Measurements from ENCODE around the gene TMEM121. TPM values are rescaled to one million over a fixed set of nuclear protein-coding genes. Genes with fewer than 3 reads are reported as not detected.
A peak's percentile ranks its signal among the peaks of the same experiment; 100 is the strongest.
"Not testable (repeated sequence)": the region's sequence is repeated elsewhere in the genome, so short reads cannot be mapped to it uniquely, and the experiment has no call there.

TMEM121 gene
- total RNA-seq, 5 donors from 2014 or later (not counting 1 experiment from before 2014, with no cell fraction given) = 1.8 to 6.7 (median 4.0) TPM

- DNase-seq (no peak), ATAC-seq (replicated peaks in 1 of 4) (no peak)
- peaks cover 0 to 4% (median 0%) of the 10 kb centered on the region in 3 donors for H3K4me1 Mint-ChIP-seq
- POLR2A ChIA-PET = no interaction called here
- no peak overlapping the region for H3K27ac Mint-ChIP-seq
- no peaks in the 10 kb centered on the region for H3K36me3 ChIP-seq (ENCODE audit: control insufficient read depth in 2 of 2, extremely low read depth in 1 of 2, insufficient read depth in 1 of 2, low read length in 1 of 2)
- H3K4me1 ChIP-seq (ENCODE audit: control insufficient read depth in 1 of 2, extremely low read depth in 1 of 2, insufficient read depth in 2 of 2, low read length in 2 of 2) = no peaks in the 10 kb centered on the region
- H3K27me3 ChIP-seq (replicated peaks in 1 of 2; ENCODE audit: control insufficient read depth in 2 of 2, extremely low read depth in 1 of 2, insufficient read depth in 2 of 2, low read length in 1 of 2) = peaks cover 0 to 2% of the 10 kb centered on the region in 2 experiments
- no peaks in the 10 kb centered on the region for H3K27me3 Mint-ChIP-seq
- no peaks in the 10 kb centered on the region for H3K9me3 ChIP-seq
- H3K4me3 Mint-ChIP-seq = no peak overlapping the region
- H3K36me3 Mint-ChIP-seq = no peaks in the 10 kb centered on the region
- H3K27ac ChIP-seq (ENCODE audit: low read length) = no peak overlapping the region
- no peak overlapping the region for H3K4me3 ChIP-seq (ENCODE audit: control insufficient read depth in 1 of 2, extremely low read depth in 1 of 2, low read length in 1 of 2)
- WGBS (ENCODE audit: insufficient coverage) = 100% methylated on average over 1 of the region's 1 CpG
- no peaks in the 10 kb centered on the region for H3K9me3 Mint-ChIP-seq
- CTCF ChIA-PET = no interaction called here
Observed at GRCh38 chr14:105570482-105570881, 44.1 kb downstream of the TMEM121 start.

DNA sequence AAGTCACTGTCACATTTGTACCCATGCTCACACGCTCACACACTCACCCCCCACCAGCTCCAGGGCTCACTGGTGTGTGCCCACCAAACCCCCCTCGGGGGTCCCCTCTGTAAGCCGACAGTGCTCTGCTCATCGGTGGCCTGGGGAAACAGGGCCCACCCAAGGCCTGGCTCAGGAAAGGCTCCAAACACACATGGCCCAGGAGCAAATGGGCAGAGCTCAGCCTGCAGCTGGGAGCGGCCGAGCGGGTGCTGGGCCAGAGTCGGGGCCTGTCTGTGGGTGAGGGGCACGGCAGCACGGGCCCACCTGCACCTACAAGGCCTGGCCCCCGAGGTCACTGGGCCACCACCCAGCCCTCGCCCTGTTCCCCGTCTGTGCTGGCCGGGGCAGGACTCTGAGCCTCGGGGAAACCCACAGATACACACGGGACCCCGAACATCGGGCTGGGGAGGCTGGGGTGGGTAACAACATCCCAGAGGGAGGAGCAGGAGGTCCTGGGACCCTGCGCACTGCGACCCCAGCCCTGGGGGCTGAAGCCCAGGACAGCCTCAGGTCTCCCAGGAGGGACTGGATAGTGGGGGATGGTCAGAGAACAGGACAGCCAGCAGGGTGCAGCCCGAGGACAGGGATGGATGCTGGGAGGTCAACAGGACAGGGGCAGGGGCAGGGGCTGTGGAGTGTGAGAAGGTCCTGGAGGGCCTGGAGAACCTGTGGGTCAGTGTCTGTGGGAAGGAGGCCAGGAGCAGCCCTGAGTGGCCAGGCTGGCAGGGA, 45.0 kb downstream of the TMEM121 start:
- H3K27me3 Mint-ChIP-seq; H3K4me1 ChIP-seq (ENCODE audit: control insufficient read depth in 1 of 2, extremely low read depth in 1 of 2, insufficient read depth in 2 of 2, low read length in 2 of 2); CTCF ChIA-PET; H3K9me3 Mint-ChIP-seq; H3K9me3 ChIP-seq; H3K4me3 Mint-ChIP-seq; H3K27me3 ChIP-seq (replicated peaks in 1 of 2; ENCODE audit: control insufficient read depth in 2 of 2, extremely low read depth in 1 of 2, insufficient read depth in 2 of 2, low read length in 1 of 2); H3K36me3 Mint-ChIP-seq; POLR2A ChIA-PET; H3K4me3 ChIP-seq (ENCODE audit: control insufficient read depth in 1 of 2, extremely low read depth in 1 of 2, low read length in 1 of 2); H3K36me3 ChIP-seq (ENCODE audit: control insufficient read depth in 2 of 2, extremely low read depth in 1 of 2, insufficient read depth in 1 of 2, low read length in 1 of 2); ATAC-seq (replicated peaks in 1 of 4); H3K4me1 Mint-ChIP-seq; H3K27ac Mint-ChIP-seq; H3K27ac ChIP-seq (ENCODE audit: low read length); DNase-seq: not testable (repeated sequence)
- WGBS (ENCODE audit: insufficient coverage) = 77% methylated on average over 14 of the region's 21 CpGs

DNA sequence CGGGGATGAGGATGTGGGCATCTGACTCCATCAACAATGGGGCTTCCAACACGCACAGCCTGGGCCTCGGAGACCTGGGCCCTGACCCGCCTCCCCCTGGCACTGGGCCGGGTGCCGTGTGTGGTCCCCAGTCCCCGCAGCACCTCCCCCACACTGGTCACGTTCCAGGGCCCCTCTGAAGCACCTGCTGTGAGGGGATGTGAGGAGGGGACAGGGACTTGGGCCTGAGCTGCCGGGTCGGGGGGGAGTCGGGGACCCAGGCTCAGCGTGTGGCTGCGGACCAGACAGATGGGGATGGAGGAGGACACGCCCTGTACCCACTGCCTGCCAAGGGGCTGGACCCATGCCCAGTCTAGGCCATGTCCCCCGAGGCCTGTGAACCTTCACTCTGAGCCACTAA, 45.7 kb downstream of the TMEM121 start:
- H3K36me3 ChIP-seq (ENCODE audit: control insufficient read depth in 2 of 2, extremely low read depth in 1 of 2, insufficient read depth in 1 of 2, low read length in 1 of 2); H3K27me3 Mint-ChIP-seq; H3K4me3 Mint-ChIP-seq; H3K9me3 Mint-ChIP-seq; H3K27ac Mint-ChIP-seq; H3K9me3 ChIP-seq; H3K4me1 ChIP-seq (ENCODE audit: control insufficient read depth in 1 of 2, extremely low read depth in 1 of 2, insufficient read depth in 2 of 2, low read length in 2 of 2); DNase-seq; H3K4me3 ChIP-seq (ENCODE audit: control insufficient read depth in 1 of 2, extremely low read depth in 1 of 2, low read length in 1 of 2); H3K27me3 ChIP-seq (replicated peaks in 1 of 2; ENCODE audit: control insufficient read depth in 2 of 2, extremely low read depth in 1 of 2, insufficient read depth in 2 of 2, low read length in 1 of 2); H3K36me3 Mint-ChIP-seq; H3K27ac ChIP-seq (ENCODE audit: low read length); CTCF ChIA-PET; POLR2A ChIA-PET: not testable (repeated sequence)
- peaks cover 0 to 14% (median 10%) of the 10 kb centered on the region in 3 donors for H3K4me1 Mint-ChIP-seq
- no CpG with 5 or more reads among the region's 15 CpGs for WGBS (ENCODE audit: insufficient coverage)
- ATAC-seq (replicated peaks in 1 of 4) = peak in 1 of 4 experiments; percentile 11

DNA sequence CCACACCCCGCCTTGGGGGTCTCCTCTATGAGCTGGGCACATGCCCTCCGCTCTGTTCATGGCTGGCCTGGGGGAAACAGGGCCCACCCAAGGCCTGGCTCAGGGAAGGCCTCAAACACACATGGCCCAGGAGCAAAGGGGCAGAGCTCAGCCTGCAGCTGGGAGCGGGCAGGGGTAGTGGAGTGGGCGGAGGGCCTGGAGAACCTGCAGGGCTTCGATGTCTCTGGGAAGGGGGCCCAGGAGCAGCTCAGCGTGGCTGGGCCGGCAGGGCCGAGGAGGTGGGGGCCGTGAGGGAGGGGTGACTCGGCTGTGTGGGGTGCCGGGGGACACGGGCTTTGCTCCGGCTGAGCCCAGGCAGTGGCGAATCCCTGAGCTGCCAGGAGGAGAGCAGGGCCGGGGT, 47.5 kb downstream of the TMEM121 start:
- H3K36me3 Mint-ChIP-seq, POLR2A ChIA-PET, CTCF ChIA-PET: not testable (repeated sequence)

DNA sequence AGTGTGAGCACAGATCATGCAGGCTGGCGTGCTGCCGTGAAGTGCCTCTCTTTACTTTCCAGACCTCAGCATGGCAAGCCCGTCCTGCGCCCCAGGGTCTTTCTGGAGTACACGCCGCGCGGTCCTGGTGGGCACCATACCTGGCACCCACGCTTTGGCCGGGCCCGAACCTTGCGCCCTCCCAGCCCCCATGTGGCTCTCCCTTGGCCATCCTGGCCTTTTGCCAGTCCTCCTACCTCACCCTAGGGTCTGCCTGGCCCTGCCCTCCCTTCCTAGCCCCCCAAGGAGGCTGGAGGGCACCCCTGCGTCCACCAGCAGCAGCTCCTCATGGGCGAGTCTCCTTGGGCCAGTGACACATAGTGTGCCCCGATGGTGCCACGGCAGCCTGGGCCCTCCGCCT, 48.0 kb downstream of the TMEM121 start:
- H3K4me3 Mint-ChIP-seq; H3K9me3 ChIP-seq; H3K27me3 Mint-ChIP-seq; H3K4me3 ChIP-seq (ENCODE audit: control insufficient read depth in 1 of 2, extremely low read depth in 1 of 2, low read length in 1 of 2); H3K27me3 ChIP-seq (replicated peaks in 1 of 2; ENCODE audit: control insufficient read depth in 2 of 2, extremely low read depth in 1 of 2, insufficient read depth in 2 of 2, low read length in 1 of 2); ATAC-seq (replicated peaks in 1 of 4); POLR2A ChIA-PET; H3K27ac Mint-ChIP-seq; H3K9me3 Mint-ChIP-seq; H3K36me3 Mint-ChIP-seq; H3K27ac ChIP-seq (ENCODE audit: low read length); CTCF ChIA-PET; H3K36me3 ChIP-seq (ENCODE audit: control insufficient read depth in 2 of 2, extremely low read depth in 1 of 2, insufficient read depth in 1 of 2, low read length in 1 of 2); DNase-seq; H3K4me1 ChIP-seq (ENCODE audit: control insufficient read depth in 1 of 2, extremely low read depth in 1 of 2, insufficient read depth in 2 of 2, low read length in 2 of 2): not testable (repeated sequence)
- WGBS (ENCODE audit: insufficient coverage) = no CpG with 5 or more reads among the region's 17 CpGs
- peaks cover 0 to 20% (median 17%) of the 10 kb centered on the region in 3 donors for H3K4me1 Mint-ChIP-seq

More for the DNA sequence above, 47.5 kb downstream of the TMEM121 start:
- DNase-seq; H3K4me3 Mint-ChIP-seq; H3K9me3 ChIP-seq; H3K27me3 Mint-ChIP-seq; H3K9me3 Mint-ChIP-seq; H3K4me1 ChIP-seq (ENCODE audit: control insufficient read depth in 1 of 2, extremely low read depth in 1 of 2, insufficient read depth in 2 of 2, low read length in 2 of 2); H3K27ac Mint-ChIP-seq; H3K27ac ChIP-seq (ENCODE audit: low read length); H3K4me3 ChIP-seq (ENCODE audit: control insufficient read depth in 1 of 2, extremely low read depth in 1 of 2, low read length in 1 of 2); H3K36me3 ChIP-seq (ENCODE audit: control insufficient read depth in 2 of 2, extremely low read depth in 1 of 2, insufficient read depth in 1 of 2, low read length in 1 of 2); H3K27me3 ChIP-seq (replicated peaks in 1 of 2; ENCODE audit: control insufficient read depth in 2 of 2, extremely low read depth in 1 of 2, insufficient read depth in 2 of 2, low read length in 1 of 2); ATAC-seq (replicated peaks in 1 of 4): not testable (repeated sequence)
- no CpG with 5 or more reads among the region's 15 CpGs for WGBS (ENCODE audit: insufficient coverage)
- H3K4me1 Mint-ChIP-seq = peaks cover 0 to 20% (median 19%) of the 10 kb centered on the region in 3 donors

- H3K4me1 ChIP-seq (ENCODE audit: control insufficient read depth in 1 of 2, extremely low read depth in 1 of 2, insufficient read depth in 2 of 2, low read length in 2 of 2); H3K27me3 ChIP-seq (replicated peaks in 1 of 2; ENCODE audit: control insufficient read depth in 2 of 2, extremely low read depth in 1 of 2, insufficient read depth in 2 of 2, low read length in 1 of 2); H3K4me3 ChIP-seq (ENCODE audit: control insufficient read depth in 1 of 2, extremely low read depth in 1 of 2, low read length in 1 of 2); H3K9me3 Mint-ChIP-seq; H3K4me3 Mint-ChIP-seq; H3K27me3 Mint-ChIP-seq; CTCF ChIA-PET; H3K36me3 ChIP-seq (ENCODE audit: control insufficient read depth in 2 of 2, extremely low read depth in 1 of 2, insufficient read depth in 1 of 2, low read length in 1 of 2); DNase-seq; H3K36me3 Mint-ChIP-seq; H3K27ac ChIP-seq (ENCODE audit: low read length); H3K27ac Mint-ChIP-seq; POLR2A ChIA-PET; H3K9me3 ChIP-seq: not testable (repeated sequence)
- H3K4me1 Mint-ChIP-seq = peaks cover 0 to 20% (median 17%) of the 10 kb centered on the region in 3 donors
- no CpG with 5 or more reads among the region's 17 CpGs for WGBS (ENCODE audit: insufficient coverage)
- peak in 1 of 4 experiments; percentile 24 for ATAC-seq (replicated peaks in 1 of 4)
Observed at GRCh38 chr14:105575016-105575700, 48.8 kb downstream of the TMEM121 start.

All from T-cell (primary cell).